HG03342 (cell line): ENCODE measurements around the gene GLT6D1.
"Not testable (repeated sequence)": the region's sequence is repeated elsewhere in the genome, so short reads cannot be mapped to it uniquely, and the experiment has no call there.

Experiments used
- ATAC-seq: cut with Tn5 transposase; IDR thresholded peaks from one replicate; pipeline ENCODE4 v1.9.1; 2021; ENCODE audit warnings: mild to moderate bottlenecking, moderate library complexity; ENCODE audit not compliant: unreplicated experiment

GLT6D1 gene

DNA sequence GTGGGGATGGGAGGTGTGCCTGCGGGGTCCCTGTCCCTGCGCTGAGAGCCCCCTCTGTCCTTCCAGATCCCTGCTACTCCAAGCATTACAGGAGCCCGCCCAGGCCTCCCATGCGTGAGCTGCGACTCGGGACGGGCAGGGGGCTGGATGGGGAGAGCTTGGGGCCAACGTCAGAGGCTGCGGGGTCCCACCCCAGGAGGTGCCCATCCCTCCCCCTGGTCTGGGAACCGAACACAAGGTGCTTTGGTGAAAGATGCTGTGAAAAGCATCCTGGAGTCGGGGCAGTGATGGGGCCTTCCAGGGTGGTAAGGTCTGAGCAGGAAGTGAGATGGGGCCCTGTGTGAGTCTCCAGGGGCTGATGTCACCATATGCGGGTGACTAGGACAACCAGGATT is 26.5 kb upstream of the GLT6D1 start:
- no peak for ATAC-seq

DNA sequence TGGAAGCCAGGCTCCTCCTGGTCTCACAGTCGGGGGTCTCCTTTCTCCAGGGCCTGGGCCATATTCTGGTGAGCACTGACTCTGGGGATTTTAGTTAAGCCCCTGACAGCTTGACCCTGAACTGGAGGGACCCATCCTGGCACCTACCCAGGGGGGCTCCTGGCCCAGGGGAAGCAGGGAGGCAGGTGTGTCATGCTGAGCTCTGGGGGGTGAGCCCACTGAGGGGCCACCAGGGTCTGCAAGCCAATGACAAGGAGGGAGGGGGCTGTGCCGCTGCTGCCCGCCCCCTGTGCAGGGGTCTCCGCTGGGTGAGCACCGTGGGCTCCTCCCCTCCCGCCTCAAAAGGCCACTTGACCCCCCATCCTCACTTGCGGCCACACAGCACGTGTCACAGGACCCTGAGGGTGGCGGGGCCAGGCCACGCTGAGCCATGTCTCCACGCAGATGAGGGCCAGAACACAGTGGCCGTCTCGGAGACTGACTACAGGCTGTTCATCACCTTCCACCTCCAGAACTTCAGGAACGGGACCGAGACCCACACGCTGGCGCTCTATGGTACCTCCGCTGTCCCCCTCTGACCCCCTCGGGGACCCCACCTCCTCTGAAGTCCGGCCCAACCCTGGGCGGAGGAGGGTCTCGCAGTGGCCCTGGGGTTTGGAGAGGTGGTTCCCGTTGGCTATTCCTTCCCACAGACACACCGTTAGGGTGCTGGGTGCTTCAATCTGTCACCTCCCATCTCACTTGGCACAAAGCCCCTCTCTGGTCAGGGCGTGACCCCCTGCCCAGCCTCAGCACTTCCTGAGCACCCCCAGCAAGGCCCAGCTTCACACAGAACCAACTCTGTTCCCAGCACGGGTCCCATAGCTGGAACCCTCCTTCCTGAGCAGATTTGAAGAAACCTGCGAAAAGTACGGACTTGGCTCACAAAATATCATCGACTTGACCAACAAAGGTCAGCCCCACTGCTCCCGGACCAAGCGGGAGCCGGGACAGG is 25.8 kb upstream of the GLT6D1 start:
- ATAC-seq = no peak

DNA sequence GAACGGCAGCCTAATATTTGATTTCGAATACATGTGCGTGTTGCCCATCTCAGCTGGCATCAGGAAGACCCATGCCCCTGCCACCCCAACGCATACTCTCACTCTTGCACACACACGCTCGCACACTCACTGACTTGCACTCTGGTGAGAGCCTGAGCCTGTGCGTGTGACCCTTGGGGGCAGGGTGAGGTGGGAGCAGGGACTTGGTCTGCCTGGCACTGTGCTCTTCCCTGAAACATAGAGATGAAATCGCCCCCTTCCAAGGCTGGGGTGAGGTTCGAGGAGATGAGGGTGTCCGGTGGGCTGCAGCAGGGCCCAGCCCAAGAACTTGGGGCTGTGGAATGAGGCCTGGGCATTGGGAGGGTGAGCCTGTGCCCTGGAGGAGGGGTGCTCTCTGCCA is 24.9 kb upstream of the GLT6D1 start:
- ATAC-seq = no peak

DNA sequence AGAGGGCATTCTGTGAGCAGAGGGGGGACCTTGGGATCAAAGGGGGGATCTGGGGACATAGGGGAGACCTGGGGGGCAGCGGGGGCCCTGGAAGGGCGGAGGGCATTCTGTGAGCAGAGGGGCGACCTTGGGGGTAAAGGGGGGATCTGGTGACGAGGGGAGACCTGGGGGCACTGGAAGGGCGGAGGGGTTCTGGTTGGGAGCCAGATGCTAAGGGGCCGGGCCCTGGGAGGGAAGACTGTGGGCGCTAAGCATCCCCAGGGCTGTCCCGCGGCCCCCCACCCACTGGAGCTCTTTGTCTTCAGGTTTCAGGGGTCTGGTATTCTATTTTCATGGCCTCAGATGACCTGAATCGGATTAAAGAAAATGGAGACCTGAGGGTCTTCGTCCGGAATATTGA is 24.5 kb upstream of the GLT6D1 start:
- no peak for ATAC-seq

DNA sequence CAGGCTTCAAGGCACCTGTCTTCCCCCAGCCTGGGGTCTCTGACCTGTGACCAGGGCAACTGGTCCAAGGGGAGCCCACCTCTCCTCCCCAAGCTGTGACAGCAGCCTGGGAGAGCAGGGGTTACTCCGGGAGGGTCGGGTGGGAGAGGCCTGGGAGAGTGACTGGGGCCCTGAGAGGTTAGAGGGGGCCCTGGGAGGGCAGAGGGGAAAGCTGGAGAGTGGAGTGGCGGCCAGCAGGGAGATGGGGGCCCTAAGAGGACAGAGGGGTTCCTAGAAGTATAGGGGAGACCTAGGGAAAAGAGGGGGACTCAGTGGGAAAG is 24.1 kb upstream of the GLT6D1 start:
- ATAC-seq = no peak

DNA sequence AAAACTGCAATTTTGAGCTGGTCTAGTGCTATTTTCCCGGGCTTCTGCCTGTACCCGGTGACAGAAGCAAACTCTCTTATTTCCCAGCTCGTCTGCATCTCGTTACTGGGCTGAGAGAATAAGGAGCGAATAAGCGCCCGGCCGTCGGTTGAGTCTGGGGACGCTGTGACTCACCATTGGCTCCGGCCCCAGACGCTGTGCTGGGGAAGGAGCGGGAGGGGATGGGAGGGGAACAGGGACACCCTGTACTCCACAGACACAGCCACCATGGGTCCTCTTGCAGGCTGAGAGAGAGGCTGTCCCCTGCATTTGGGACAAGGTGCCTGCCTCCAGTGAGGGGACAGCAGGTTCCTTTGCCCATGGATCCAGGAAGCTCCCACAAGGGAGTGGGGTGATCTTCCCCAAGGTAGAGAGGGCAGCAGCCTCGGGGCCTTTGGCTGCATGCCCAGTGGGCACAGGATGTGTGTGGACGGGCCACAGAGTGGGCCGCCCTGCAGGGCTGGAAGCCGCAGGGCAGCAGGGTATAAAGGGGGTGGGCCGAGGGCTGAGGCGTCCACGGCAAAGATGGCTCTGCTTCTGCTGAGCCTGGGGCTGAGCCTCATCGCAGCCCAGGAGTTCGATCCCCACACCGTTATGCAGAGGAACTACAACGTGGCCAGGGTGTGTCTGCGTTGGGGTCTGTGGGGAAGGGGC is 23.6 kb upstream of the GLT6D1 start, which contains the start of gene LCN9:
LCN9 (plus strand) TSS at position 552 of the 693 bp plus-strand sequence; CDS start at position 565, 13 bp downstream.
- ATAC-seq = no peak

DNA sequence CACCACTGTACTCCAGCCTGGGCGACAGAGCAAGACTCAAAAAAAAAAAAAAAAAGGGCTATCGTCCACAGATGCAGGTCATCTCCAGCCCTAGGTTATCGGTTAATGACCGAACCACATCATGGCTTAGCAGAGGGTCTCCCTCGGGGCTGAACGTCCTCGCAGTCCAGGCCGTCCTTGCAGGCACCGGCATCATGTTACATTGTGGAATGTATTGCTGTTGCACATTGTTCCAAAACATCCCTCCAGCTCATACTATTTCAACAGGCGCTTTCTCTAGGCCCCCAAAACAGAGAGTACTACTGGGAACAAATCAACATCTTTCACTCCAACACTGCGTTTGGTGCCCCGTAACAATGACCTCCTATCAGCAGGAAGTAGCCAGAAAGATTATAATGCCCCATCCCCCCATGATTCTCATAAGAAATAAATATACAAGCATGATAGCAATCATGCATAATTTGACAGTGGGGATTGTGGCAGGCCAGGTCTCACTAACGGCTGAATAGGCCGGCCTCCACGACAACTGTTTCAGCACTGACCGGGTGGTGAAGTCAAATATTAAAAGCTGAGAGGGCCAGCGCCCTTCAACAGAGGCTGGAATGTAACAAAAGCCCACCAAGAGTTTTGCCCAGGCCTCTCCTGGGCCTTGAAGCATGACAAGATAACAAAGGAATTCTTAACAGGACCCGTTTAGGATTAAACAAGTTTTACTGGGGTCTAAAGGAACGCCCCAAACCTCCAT is 22.6 kb upstream of the GLT6D1 start:
- no peak for ATAC-seq

DNA sequence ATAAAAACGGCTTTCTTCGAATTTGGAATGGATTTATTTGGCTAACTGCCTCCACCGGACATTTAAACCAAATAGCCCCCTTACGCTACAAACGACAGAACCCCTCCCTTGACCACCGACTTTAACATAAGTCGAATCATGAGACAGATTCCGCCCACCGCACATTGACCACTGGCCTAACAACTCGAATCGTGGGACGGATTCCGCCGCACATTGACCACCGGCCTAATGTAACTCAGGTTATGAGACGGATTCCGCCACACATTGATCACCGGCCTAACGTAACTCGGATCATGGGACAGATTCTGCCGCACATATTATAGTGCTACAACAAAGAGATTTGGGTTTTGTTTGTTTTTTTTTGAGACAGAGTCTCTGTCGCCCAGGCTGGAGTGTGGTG is 21.1 kb upstream of the GLT6D1 start:
- no peak for ATAC-seq

DNA sequence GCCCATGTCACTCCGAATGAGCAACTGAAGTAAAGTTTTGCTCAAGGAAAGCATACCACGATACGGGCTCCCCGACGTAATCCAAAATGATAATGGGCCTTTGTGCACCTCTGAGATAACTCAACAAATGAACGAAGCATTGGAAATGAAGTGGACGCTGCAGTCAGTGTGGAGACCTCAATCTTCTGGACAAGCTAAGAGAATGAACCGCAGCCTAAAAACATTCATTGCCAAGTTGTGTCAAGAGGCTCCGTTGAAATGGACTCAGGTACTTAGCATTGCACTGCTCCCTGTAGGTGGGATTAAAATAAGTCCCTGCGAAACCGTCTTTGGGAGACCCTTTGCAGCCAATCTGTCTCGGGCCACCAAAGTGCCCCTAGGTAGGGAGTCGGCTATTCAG is 19.9 kb upstream of the GLT6D1 start:
- no peak for ATAC-seq

DNA sequence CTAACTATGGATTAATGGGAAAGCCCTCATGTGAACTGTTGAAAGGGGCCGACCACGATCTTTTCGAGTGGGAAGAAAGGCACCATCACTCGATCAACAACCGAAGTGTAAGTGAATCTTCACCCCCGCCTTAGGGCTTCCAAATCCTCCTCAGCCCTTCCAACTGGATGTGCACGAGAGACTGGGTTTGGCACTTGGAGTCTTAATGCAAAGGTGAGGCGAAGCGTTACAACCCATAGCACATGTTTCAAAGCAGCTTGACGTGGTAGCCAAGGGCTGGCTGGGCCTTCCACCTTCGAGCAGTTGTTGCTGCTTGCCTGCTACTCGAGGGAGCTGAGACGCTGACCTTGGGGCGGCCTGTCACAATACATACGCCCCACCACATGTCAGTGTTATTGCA is 18.1 kb upstream of the GLT6D1 start:
- ATAC-seq = no peak

DNA sequence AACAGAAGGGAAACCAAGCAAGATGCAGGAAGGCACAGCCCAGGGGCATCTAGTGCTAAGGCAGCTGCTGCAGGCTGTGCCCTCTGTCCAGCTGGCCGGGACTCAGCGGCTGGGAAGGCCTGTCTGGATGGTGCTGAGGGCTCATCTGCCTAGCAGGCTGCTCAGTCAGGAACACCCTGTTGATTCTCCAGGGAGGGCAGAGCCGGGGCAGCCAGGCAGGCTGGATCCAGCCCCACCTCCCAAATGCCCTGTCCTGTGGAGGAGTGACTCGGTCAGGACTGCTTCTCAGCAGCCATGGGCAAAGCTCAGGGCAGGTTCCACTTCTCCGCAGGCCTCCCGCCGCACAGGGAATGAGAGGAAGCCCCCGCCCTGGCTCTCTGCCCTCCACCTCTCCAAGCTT is 16.0 kb upstream of the GLT6D1 start:
- ATAC-seq = no peak

DNA sequence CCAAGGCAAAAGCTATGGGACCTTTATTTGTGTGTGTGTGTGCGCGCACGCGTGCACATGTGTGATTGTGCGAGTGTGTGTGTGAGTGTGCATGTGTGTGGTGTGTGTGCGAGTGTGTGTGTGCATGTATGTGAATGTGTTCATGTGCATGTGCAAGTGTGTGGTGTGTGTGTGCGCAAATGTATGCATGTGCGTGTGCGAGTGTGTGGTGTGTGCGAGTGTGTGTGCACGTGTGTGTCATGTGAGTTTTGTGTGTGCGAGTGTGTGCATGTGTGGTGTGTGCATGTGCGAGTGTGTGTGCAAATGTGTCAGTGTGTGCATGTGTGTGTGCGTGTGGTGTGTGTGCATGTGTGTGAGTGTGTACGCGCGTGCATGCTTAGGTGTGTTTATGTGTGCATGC is 11.1 kb upstream of the GLT6D1 start:
- ATAC-seq = no peak

DNA sequence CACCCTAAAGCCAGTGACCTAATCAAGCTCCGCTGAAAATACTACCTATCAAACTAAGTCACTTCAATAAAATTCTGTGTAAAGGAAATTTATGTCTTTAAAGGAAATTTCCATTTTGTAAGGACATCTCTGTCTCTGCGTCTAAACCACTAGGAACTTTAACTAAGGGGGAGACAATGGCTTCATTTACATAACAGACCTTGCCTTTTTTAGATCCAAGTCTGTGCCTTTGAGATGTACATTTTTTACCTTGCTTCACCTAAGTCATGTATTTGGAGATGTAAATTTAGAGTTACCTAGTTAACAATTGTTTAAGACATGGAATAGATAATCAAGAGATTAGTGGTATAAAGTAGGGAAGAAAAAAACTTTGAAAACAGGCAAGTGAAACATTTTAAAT is 10.2 kb upstream of the GLT6D1 start:
- no peak for ATAC-seq

DNA sequence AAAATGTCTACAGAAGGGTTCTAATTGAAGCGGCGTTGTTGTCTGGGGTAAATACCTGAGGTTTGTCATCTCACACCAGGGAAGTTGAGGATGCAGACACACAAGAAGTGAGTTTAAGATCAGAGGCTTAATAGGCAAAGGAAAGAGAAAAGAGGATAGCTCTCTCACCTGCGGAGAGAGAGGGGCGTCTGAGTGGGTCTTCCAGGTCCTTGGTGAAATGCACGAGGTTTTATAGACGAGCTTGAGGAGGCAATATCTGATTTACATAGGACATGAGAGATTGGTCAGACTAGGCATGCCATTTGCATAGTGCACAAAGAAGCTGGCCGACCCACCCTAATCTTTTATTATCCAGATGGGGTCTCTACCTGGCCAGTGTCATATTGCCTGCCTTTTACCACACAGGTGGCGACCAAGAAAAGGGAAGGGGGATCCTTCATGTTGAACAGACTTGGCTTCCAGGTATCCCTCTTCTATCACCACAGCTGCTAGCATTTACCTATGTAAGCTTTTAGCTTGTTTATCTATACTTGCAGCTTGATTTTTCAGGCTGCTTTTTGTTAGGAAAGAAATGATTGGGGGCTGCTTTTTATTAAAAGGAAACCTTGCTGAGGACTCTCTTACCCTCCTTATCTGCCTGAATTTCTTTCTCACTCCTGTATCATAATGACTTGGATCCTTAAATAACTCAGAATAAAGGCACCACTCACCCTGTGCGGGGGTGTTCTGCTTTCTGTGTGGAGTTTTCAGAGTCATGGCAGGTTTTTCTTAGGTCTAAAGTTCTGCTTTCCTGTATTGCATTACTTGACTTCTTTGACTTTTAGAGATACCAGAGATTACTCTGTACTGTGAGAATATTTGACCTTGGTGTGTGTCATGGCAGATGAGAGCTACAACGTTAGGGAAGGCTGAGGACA is 9.4 kb upstream of the GLT6D1 start:
- no peak for ATAC-seq

DNA sequence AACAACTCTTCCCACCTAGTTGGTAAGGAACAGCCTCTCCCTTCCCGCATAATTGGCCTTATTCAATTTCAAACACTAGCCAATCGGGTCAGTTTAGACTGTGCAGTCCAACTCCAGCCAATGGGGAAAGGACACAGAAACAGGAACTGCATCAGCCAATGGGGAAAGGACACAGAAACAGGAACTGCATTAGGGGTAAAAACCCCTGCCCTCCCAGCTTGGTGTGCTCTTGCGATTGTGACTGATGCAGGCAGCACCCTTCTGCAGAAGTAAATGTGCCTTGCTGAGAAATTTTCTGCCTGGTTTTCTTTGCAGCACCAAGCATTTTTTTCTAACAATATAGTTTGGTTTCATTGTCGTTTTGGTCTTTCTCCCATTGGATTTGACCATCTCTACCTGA is 8.5 kb upstream of the GLT6D1 start:
- no peak for ATAC-seq

DNA sequence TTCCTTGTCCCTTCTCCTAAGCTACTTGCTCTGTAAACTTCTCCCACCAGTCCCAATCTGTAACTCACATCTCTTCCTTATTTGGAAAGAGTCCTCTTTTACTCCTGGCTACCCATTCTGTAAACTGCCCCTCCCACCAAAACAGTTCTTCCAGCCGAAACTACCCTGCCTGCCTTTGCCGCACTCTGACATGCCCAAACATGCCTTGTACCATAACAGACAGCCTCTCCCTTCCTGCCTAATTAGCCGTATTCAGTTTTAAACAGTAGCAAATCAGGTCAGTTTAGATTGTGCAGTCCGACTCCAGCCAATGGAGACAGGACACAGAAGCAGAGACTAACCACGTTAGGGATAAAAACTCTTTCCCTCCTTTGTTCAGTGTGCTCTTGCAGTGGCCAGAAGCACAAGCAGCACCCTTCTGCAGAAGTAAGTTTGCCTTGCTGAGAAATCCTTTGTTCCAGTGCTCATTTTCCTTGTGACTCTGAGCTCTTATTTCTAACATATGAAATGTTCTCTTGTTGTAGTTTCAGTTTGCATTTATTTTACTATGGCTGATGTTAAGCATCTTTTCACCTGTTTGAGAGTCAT is 5.4 kb upstream of the GLT6D1 start:
- ATAC-seq = no peak

DNA sequence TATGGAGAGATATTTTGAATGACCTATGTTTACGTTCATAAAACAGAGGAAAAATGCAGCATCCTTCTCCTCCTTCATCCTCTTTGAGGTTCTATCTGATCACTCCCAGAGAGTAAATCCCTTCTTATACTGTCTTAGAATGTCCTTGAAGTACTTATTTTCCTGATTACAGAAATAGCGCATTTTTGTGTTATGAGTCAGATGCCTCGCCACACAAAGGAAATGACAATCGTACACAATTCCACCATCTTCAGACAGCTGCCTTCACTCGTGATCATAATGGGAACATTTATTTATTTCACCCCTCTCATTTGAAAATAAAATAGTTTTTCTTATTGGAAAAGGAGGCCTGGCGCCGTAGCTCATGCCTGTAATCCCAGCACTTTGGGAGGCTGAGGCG is 2.4 kb upstream of the GLT6D1 start:
- ATAC-seq = no peak

DNA sequence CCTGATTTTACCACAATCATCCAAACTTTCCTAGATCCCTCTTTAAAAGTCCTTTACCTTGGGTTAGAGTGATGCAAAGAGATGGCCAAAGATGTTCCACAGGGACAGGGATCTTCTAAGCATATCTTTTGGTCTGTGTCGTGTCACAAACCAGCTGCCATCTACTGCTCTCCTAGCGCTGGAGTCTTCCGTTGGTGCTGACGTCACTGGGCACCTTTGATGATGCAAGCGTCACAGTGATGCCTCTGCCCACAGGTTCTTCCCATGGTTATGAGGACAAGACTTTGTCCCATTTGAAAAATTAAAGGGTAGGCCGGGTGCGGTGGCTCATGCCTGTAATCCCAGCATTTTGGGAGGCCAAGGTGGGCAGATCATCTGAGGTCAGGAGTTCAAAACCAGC is 1.7 kb upstream of the GLT6D1 start:
- ATAC-seq = no peak

DNA sequence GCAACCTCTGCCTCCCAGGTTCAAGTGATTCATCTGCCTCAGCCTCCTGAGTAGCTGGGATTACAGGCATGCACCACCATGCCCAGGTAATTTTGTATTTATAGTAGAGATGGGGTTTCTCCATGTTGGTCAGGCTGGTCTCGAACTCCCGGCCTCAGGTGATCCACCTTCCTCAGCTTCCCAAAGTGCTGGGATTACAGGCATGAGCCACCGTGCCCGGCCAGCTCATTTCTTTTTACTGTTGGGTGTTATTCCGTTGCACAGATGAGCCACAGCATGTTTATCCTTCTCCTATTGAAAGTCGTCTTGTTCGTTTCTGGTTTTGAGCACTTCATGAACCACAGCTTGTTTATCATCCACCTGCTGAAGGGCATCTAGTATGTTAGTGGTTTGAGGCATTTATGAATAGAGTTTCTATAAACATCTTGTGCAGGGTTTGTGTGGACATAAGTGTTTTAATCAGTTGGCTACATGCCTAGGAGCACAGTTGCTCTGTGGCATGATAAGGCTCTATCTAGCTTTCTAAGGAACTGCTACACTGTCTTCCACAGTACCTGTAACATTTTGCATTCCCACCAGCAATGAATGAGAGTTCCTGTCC is 2.3 kb downstream of the GLT6D1 start:
- not testable (repeated sequence) for ATAC-seq

DNA sequence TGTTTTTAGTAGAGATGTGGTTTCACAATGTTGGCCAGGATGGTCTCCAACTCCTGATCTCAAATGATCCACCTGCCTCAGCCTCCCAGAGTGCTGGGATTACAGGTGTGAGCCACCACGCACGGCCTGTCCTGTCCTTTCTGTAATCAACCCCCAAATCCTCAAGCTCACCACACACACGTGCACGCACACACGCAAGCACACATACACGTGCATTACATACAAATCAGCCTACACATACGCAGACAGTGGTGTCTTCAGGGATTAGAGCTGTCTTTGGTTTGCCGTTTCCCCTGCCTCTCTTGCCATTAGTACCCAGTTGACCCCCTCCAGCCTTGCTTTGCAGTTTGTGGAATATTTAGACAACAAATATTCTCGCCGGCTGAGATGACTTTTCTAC is 6.5 kb downstream of the GLT6D1 start:
- ATAC-seq = no peak
